ENCODE measurements around the gene SSC5D. TPM values are rescaled to one million over a fixed set of nuclear protein-coding genes. Genes with fewer than 3 reads are reported as not detected.

The SSC5D gene
- total RNA-seq, 1 donor from 2014 or later, result under 0.01 TPM

DNA sequence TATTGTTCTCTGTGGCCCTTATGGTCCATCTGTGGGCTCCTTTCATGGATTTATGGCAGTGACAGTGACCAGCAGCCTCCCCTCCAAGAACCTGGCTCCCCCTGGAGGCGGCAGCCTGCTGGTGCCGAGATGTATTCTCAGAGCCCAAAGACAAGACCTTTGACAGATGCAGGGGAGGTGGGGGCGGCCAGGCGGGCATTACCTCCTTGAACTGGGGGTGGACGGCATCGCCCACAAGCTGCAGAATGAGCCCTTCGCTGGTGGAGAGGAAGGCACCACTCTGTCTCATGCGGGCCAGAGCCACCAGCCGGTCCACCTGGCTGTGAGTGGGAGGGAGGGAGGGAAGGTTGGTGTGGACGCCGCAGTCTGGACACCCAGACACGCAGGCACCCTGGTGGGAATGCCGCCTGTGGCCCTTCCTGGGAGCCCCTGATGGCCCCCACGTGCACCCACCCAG lies 33.4 kb upstream of the SSC5D start:
- DNase-seq (ENCODE audit: low read depth in 2 of 2), result peak; percentile 9 to 52

DNA sequence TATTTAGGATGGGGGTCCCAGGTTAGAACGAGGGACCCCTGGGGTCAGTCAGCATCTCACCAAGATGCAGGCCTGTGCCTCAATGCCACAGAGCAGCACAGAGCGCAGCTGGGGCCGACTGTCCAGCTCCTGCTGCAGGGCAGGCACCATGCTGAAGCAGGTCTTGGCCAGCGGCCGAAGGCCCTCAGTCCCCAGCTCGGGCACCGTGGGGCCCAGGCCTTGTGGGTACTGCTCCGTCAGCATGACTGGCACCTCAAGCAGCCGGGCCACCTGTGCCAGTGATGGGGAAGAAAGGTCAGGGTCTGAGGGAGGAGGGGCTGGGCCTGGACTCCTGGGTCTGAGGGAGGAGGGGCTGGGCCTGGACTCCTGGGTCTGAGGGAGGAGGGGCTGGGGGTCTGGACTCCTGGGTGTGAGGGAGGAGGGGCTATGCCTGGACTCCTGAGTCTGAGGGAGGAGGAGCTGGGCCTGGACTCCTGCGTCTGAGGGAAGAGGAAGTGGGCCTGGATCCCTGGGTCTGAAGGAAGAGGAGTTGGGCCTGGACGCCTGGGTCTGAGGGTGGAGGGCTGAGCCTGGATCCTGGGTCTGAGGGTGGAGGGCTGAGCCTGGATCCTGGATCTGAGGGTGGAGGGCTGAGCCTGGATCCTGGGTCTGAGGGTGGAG lies 32.5 kb upstream of the SSC5D start:
- no peak for DNase-seq (ENCODE audit: low read depth in 2 of 2)

DNA sequence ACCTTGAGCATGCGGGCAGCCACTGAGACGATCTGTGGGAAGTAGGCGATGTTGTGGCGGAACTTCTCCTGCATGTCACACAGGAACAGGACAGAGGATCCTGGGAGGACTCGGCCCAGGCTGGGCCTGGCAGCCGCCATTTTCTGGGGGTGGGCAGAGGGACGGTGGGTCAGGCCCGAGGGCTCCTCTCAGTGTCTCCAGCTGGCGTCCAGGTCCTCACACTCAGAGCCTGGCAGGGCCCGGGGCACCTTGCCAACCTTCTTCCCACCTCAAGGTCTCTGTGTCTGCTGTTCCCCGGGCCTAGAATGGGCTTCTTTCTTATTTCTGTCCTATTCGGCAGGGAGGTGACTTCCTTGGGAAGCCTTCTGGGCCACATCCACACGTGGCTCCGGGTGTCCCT lies 31.9 kb upstream of the SSC5D start:
- DNase-seq (ENCODE audit: low read depth in 2 of 2), result no peak

DNA sequence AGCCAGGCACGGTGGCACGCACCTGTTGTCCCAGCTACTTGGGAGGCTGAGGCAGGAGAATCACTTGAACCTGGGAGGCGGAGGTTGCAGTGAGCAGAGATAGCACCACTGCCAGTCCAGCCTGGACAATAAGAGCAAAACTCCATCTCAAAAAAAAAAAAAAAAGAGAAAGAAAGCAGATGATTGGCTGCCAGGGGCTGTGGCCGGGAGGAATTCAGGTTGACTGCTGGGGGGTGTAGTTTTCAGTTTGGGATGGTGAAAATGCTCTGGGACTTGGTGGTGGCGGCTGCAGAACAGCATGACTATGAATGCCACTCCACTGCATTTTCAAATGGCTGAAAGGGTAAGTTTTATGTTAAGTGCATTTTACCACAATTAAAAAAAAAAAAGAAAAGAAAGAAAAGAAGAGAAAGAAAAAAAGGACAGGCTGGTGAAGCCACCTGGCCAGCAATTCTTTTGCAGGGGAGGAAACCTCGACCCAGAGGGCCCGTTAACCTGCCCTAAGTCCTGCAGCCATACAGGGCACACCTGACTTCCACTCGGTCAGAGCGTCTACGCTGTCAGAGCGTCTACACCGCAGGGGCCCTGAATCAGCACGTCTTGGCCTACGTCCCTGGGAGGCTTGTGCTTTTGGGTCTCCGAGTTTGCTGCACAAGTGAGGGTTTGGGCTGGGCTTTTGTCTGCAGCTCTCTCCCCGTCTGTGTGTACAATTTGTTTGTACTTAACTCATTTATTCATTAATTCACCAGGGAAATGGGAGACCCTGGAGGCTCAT lies 30.4 kb upstream of the SSC5D start:
- no peak for DNase-seq (ENCODE audit: low read depth in 2 of 2)

DNA sequence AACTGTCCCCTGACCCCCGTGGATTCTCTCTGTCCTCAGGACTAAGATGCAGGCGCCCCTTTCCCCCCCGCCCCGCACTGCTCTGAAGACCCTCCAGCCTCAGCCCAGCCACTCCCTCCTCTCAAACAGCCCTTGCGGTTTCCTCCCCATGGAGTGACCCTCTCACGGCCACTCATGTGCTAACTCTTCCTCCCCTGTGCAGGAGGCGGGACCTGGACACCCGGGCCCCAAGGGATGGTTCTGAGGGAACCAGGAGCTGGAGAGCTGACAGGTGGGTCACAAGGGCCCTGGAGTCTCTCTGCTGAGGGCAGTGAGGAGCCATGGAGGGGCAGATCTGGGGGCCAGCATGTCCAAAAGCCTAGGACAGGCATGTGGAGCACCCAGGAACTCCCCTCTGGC lies 28.7 kb upstream of the SSC5D start:
- no peak for DNase-seq (ENCODE audit: low read depth in 2 of 2)

DNA sequence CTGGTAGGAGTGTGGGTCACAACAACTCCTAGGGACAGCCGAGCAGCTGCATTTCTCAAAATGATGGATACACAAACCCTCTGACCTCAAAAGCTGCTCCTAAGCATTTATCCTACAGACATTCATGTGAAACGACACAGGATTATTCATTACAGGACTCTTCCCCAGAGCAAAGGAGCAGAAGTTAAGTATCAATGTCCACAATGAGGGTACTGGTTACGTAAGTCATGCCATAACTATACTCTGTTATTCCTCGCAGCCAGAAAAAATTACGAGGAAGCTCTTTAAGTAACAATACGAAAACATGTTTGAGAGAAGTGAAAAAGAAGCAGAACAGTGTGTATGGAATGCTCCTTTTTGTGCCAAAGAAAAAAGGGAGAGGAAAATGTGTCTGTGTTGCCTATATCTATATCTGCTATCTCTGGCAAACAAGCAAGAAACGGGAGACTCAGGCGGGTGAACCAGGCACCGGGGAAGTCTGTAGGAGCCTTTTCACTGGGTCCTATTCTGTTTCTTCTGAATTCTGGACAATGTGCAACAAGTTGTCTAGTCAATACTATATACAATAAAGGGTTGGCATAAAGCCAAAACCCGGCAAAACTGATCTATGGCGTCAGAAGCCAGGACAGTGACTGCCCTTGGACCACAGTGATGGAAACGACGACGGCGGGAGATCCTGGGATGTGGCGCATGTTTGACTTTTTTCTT lies 28.1 kb upstream of the SSC5D start:
- peak; percentile 9 to 40 for DNase-seq (ENCODE audit: low read depth in 2 of 2)

DNA sequence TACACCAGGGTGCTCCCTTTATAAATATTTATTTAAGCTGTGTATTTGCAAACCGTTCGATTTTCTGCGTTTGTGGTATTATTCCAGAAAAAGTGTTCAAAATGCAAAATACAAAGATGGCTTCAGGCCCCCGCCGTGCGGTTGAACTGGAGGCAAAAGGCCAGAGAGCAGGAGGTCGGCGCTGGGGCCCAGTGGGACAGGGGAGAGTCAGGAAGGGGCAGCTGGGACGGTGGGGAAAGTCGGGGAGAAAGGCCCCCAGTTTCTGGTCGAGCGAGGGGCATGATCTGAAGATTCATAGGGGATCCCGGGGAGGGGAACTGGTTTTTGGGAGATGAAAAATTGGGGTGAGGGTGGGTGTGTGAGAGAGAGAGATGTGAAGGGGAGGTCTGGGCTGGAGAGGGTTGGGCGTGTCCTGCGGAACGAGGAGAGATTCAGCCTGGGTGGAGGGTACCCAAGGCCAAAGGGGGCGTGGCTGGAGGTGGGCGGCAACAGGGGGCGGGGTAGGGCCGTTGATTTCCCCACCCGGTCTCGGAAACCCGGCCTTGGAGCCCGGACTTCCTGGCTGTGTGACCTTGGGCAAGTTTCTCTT lies 27.5 kb upstream of the SSC5D start:
- DNase-seq (ENCODE audit: low read depth in 2 of 2), result peak; percentile 12 to 69

DNA sequence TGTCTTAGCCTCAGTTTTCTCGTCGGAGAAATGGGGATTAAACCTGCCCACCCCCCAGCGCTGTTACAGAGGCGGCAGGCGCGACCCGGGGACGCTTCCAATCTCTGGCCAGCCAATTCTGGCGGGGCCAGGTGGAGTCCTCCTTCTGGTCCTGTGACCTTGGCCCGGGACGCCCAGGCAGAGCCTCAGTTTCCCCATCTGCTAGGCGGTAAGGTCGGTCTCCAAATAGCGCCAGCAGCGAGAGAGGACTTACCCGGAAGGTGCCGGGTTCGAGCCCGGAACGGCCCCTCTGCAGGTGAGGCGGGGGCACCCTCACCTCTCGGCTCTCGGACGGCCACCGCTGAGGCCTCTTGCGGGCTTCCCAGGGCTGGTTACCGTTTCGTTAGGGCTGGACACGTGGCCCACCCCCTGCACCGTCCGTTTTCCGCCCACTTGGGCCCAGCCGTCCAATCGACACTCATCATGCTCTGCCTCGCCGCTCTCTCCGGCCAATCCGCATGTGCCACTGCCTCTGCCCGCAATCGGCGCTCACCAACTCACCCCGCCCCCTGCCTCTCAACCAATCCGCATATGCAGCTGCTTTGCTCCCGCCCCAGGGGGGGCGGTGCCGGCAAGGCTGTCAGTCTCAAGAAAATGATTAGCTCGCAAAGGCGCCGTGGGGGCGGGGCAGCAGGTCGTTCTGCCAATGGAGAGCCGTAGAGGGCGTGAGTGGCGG lies 26.8 kb upstream of the SSC5D start, which contains the start of gene ISOC2:
TSS of gene ISOC2 (minus strand) at position 384 of the 715 bp plus-strand sequence. CDS start 5,156 bp downstream, outside the sequence.
- DNase-seq (ENCODE audit: low read depth in 2 of 2), result peak; percentile 99 to 100

DNA sequence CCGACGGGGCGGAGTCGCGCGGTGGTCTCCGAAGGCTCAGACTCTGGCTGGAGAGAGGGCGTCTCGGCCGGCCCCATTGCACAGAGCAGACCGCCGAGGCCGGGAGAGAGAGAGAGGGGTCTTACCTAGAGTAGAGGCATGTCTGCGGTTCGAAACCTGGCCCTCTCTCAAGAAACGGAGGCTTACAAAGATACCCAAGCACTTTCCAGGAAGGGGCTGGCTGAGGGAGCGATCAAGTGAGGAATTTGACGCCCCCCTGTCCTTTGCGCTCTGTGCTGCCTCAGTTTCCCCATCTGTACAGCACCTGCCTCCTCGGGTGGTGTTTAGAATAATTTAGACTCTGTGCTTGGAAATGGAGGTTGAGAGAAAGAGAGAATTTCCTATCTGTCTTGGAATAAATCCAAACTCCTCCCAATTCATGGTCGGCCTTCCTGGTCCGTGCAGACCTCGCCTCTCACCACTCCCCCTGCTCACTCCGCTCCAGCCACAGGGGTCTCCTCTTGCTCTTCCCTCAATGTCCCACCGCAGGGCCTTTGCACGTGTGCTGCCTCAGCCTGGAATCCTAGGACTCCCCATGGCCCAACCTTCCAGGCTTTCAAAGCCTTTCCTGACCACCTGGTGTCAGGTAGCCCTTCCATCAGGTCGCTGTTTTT lies 26.1 kb upstream of the SSC5D start:
- peak; percentile 73 to 80 for DNase-seq (ENCODE audit: low read depth in 2 of 2)

DNA sequence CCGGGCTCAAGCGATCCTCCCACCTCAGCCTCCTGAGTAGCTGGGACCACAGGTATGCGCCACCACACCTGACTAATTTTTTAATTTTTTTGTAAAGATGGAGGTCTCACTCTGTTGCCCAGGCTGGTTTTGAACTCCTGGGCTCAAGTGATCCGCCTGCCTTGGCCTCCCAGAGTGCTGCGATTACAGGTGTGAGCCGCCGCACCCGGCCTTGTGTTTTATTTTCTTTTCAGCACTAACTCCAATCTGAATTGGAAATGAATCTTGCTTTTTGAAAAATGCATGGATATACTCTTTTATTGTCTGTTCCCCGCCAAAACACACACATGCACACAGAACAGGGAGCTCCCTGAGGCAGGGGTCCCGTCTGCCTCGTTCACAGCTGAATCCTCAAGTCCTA lies 25.5 kb upstream of the SSC5D start:
- DNase-seq (ENCODE audit: low read depth in 2 of 2), result no peak

DNA sequence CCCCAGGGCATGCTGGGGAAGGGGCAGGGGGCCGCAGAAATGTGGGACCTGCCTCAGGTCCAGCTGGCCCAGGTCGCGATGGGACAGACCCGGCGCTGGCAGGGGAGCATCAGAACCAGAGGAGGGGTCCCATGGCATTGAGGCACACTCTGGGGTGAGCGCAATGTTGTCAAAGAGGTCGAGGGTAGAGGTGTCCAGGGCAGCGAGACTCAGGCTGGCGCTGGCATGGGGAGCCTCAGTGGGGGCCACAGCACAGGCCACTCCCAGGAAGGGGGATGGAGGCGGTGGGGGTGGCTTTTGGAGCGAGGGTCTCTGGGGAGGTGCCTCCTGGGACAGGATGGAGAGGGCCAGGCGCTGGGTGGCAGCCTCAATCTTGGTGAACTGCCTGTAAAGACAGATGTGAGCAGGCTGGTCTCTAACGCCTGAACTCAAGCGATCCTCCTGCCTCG lies 24.6 kb upstream of the SSC5D start:
- DNase-seq (ENCODE audit: low read depth in 2 of 2), result no peak

DNA sequence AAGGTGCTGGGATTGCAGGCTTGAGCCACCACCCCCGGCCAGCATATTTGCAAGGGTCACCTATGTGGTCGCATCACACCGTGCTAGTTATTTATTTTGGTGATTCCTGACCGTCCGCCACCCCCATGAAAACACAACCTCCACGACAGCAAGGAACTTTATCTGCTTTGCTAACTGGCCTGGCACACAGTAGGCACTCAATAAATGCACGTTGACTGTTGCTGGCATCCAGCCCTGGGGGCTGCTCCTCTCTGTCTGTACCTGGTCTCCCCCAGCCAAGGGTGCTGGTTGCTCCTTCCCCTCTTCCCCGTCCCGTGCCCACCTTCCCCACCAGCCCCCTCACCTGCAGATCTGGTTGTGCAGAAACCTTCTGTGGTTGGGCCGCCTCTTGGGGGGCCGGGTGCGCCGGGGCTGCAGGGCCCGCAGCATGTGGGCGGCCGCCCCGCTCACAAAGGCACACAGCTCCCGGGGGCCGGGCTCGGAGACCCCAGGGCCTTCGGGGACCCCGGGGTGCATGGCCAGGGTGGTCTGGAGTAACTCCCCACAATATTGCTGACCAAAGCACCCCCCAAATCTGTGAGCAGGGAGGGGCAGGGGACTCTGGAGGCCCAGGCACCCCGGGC lies 24.1 kb upstream of the SSC5D start:
- DNase-seq (ENCODE audit: low read depth in 2 of 2), result no peak

DNA sequence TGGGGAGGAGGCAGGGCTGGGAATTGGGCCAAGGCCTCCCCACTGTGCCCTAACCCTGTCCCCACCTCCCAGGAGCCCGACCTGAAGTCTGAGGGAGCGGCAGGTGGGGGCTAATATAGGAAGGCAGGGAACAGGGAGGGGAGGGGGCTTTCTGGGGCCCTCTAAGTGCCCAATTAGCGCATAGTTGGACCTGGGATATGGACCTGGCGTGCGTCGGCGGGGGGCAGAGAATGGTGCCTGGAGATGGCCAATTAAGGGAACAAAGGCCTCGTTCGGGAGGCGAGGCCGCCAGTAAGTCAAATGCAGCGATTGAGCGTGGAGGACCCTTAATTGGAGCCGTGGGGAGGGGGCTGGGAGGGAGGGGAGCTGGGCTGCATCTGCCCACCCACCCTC lies 23.6 kb upstream of the SSC5D start, which contains the start of gene C19orf85:
TSS of gene C19orf85 (minus strand) at position 90 of the 393 bp plus-strand sequence. CDS start 197 bp downstream, outside the sequence.
- DNase-seq (ENCODE audit: low read depth in 2 of 2), result no peak

DNA sequence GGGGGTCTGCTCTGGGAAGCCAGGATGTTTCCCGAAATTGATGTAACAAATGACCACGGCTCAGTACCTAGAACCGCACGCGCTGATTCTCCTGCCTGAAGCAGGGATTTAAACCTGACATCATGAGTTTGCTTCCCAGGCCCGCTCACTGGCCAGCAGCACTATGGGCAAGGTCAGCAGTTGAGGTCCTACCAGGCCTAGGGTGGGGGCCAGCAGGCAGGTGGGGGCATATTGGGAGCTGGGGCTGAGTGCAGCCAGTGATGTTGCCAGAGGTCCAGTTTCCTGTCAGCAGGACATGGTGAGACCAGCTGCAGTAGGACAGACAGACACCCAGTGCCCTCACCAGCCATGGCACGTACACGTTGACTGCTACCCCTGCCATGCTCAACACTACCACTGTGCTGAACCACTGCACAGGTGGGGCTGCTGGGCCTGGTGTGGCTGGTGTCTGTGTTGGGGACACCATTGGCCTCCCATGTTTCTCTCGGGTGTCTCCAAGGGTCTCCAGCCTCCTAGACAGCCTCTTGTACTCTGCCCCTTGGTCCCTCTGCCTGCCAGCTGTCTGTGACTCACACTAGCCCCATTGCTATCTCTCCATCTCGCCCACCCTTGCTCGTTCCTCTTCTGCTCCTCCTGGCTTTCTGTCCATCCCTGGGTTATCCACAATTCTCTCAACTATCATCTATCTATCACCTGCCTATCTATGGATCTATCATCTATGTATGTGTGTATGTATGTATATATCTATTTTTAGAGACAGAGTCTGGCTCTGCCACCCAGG lies 22.6 kb upstream of the SSC5D start:
- DNase-seq (ENCODE audit: low read depth in 2 of 2), result no peak

DNA sequence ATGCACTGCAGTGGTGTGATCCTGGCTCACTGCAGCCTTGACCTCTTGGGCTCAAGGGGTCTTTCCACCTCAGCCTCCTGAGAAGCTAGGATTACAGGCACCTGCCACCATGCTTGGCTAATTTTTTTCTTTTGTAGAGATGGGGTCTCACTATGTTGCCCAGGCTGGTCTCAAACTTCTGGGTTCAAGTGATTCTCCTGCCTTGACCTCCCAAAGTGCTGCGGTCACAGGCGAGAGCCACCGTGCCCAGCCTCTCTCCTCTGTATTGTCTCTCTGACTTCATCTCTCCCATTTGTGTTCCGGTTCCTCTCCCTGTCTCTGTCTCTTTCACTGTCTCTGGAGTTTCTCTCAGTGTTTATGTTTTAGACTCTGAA lies 22.0 kb upstream of the SSC5D start:
- DNase-seq (ENCODE audit: low read depth in 2 of 2), result no peak

DNA sequence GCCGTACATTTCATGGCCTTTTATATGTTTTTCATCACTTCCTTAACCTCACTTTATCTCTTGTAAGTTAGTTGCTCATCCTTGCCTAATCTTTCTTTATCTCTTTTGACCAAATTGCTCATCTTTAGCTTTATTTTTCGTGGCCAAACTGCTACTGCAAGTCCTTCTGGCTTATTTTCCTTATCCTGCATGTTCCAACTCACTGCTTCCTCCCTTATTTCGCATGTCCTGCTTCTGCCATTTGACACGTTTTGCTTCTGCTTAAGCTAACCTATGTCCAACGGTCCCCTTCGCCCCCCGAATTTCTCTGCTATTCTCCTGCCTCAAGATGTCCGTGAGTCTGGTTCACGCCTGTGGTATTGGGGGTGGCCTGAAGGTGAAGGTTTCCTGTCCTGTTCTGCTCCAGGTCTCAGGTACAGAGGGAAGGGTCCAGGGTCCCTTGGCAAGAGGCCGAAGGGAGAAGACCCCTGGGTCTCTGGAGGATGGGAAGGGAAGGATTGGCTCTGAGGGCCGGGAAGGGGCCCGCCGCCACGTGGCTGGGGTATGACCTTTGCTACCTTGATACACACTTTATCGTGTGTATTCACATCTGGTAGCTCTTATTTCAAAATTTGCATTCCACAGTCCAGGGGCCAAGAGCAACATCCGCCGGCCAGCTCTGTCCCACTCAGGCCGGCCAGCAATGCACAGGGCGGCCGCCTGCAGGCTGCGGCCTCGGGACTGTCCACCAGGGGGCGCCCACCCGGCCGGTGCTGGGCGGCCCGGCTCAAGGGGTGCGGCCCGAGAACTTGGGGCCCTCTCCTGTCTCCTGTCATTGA lies 20.8 kb upstream of the SSC5D start:
- DNase-seq (ENCODE audit: low read depth in 2 of 2), result peak; percentile 48 to 55

DNA sequence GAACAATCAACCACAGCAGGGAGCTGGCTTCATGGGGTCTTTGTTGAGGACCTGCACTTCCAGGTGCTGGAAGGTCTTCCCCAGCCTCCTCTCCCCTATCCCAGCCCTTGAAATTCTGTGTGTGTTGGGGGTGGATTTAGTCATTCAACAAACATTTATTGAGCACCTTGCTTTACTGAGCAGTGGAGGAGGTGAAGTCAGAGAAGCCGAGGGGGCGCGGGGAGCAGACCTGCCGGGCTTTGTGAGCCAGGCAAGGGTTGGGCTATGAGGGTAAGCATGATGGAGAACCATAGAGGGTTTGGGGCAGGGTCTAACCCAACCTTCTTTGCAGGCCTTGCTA lies 20.2 kb upstream of the SSC5D start:
- DNase-seq (ENCODE audit: low read depth in 2 of 2), result no peak

DNA sequence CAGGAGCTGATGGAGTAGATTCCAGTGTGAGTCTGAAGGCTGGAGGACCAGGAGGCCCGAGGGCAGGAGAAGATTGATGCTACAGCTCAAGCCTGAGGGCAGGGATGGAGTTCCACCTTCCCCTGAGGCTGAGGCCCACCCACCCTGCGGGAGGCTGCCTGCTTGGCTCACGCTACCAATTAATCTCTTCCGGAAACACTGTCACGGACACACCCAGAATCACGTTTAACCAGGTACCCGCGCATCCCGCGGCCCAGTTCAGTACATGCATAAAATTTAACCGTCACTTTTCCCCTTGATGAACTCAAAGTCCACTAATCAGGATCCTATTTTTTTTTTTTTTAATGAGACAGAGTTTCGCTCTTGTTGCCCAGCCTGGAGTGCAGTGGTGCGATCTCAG lies 17.0 kb upstream of the SSC5D start:
- DNase-seq (ENCODE audit: low read depth in 2 of 2), result no peak

DNA sequence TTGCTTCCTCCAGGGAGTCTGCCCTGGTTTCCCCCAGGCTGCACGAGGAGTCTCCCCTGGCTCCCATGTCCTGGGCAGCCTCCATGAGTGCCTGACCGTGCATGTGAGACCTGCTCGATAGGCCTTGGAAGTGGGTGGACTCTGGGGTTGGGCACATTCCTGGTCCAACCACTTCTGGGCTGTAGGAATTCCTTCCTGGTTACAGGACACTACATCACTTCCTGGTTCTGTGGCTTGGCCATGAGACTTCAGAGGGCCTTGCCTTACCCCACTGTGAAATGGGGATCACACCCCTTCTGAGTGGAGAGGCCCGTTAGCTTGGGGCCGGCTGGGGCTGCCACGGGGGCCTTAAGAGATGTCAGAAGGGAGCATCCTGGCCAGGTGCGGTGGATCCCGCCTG lies 15.8 kb upstream of the SSC5D start:
- DNase-seq (ENCODE audit: low read depth in 2 of 2), result no peak
